DOHH2 (cell line): ENCODE measurements around the gene ATP11A.
"Not testable (repeated sequence)": the region's sequence is repeated elsewhere in the genome, so short reads cannot be mapped to it uniquely, and the experiment has no call there.

ENCODE experiments used
- H3F3A ChIP-seq: fragments of 200-600 bp; sonication (generic), shearing (Covaris generic); 2 replicates; pipeline ENCODE4 v1.6.0; 2016; ENCODE audit warnings: antibody characterized with exemption, mild to moderate bottlenecking; ENCODE audit not compliant: control insufficient read depth, insufficient read depth
- H3K27ac ChIP-seq: fragments of 200-600 bp; sonication (generic); 2 replicates; pipeline ENCODE4 v1.5.1; 2014; ENCODE audit warnings: low read depth, mild to moderate bottlenecking, low read length, moderate library complexity
- H3K27me3 ChIP-seq: fragments of 200-600 bp; sonication (generic); 2 replicates; pipeline ENCODE4 v1.6.1; 2014; ENCODE audit warnings: mild to moderate bottlenecking, low read length, mixed read lengths; ENCODE audit not compliant: control insufficient read depth
- H3K36me3 ChIP-seq: fragments of 200-600 bp; sonication (generic); 2 replicates; pipeline ENCODE4 v1.6.1; 2014; ENCODE audit warnings: mild to moderate bottlenecking, low read length, moderate library complexity, mixed read lengths; ENCODE audit not compliant: control insufficient read depth
- H3K4me1 ChIP-seq: fragments of 200-600 bp; sonication (generic); 2 replicates; pipeline ENCODE4 v1.6.1; 2014; ENCODE audit warnings: mild to moderate bottlenecking, low read length, mixed read lengths; ENCODE audit not compliant: control insufficient read depth
- H3K4me2 ChIP-seq: fragments of 200-600 bp; sonication (generic); 2 replicates; pipeline ENCODE4 v1.6.0; 2014; ENCODE audit warnings: mild to moderate bottlenecking, low read length, moderate library complexity
- H3K4me3 ChIP-seq: fragments of 200-600 bp; sonication (generic); 2 replicates; pipeline ENCODE4 v1.5.1; 2014; ENCODE audit warnings: mild to moderate bottlenecking, low read length, mixed read lengths
- H3K79me2 ChIP-seq: fragments of 200-600 bp; sonication (generic); 2 replicates; pipeline ENCODE4 v1.6.1; 2014; ENCODE audit warnings: mild to moderate bottlenecking, low read length, mixed read lengths; ENCODE audit not compliant: control insufficient read depth
- H3K9me2 ChIP-seq: fragments of 200-600 bp; sonication (generic); replicated peaks from 2 replicates; pipeline ENCODE4 v1.6.1; 2014; ENCODE audit warnings: mild to moderate bottlenecking, low read length, mixed read lengths; ENCODE audit not compliant: control insufficient read depth
- H3K9me3 ChIP-seq: fragments of 200-600 bp; sonication (generic); 2 replicates; pipeline ENCODE4 v1.6.1; 2014; ENCODE audit warnings: antibody characterized with exemption, low read length, mixed read lengths; ENCODE audit not compliant: control insufficient read depth, insufficient read depth
- H4K20me1 ChIP-seq: fragments of 200-600 bp; sonication (generic); 2 replicates; pipeline ENCODE4 v1.6.0; 2014; ENCODE audit warnings: low read depth, mild to moderate bottlenecking, antibody characterized with exemption, low read length, moderate library complexity; ENCODE audit not compliant: control insufficient read depth, insufficient read depth
- EZH2phosphoT487 ChIP-seq: fragments of 200-600 bp; sonication (generic); IDR thresholded peaks from 2 replicates; pipeline ENCODE4 v1.6.1; 2017; ENCODE audit warnings: borderline replicate concordance, mild to moderate bottlenecking, antibody characterized with exemption, low read length, moderate library complexity, mixed read lengths
- TF ChIP-seq, protein P1 (sequence below): fragments of 200-600 bp; sonication (generic); IDR thresholded peaks from one replicate; pipeline ENCODE4 v1.5.1; 2014; ENCODE audit warnings: antibody characterized with exemption, mild to moderate bottlenecking, low read depth, low read length; ENCODE audit not compliant: poor library complexity, severe bottlenecking

The ATP11A gene

DNA sequence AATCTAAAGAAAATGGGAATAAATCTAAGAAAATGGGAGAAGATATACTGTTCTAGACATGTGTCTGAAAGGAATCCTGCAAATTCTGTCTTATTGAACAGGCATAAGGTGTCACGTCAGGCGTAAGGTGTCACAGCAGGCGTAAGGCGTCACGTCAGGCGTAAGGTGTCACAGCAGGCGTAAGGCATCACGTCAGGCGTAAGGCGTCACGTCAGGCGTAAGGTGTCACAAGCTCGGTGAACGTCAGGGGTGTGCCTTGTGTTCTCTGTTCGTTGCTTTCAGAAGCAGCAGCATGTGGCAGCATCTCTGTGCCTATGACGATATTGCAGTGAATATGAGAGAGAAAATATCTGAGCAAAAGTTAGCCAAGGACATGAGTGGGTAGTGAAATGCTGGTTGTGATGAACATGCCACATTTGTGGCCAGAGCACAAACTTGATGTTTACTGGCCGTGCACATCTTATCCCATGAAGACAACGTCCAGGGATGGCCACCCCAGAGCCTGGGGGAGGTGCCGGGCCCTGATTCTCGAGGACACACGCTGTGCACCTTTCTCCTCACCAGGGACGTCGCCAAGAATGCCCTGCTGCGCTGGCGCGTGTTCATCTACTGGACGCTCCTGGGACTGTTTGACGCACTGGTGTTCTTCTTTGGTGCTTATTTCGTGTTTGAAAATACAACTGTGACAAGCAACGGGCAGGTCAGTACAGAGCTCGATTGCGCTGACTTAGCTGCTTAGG is 172.2 kb downstream of the ATP11A start:
- no peak for TF ChIP-seq EZH2phosphoT487
- TF ChIP-seq, protein P1, sequence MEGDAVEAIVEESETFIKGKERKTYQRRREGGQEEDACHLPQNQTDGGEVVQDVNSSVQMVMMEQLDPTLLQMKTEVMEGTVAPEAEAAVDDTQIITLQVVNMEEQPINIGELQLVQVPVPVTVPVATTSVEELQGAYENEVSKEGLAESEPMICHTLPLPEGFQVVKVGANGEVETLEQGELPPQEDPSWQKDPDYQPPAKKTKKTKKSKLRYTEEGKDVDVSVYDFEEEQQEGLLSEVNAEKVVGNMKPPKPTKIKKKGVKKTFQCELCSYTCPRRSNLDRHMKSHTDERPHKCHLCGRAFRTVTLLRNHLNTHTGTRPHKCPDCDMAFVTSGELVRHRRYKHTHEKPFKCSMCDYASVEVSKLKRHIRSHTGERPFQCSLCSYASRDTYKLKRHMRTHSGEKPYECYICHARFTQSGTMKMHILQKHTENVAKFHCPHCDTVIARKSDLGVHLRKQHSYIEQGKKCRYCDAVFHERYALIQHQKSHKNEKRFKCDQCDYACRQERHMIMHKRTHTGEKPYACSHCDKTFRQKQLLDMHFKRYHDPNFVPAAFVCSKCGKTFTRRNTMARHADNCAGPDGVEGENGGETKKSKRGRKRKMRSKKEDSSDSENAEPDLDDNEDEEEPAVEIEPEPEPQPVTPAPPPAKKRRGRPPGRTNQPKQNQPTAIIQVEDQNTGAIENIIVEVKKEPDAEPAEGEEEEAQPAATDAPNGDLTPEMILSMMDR = no peak
- Histone ChIP-seq H3K9me2 (no peaks in the 10 kb centered on the region), H3K27me3 (no peaks in the 10 kb centered on the region), H3K27ac (no peak overlapping the region), H3F3A (no peaks in the 10 kb centered on the region), H3K79me2 (no peaks in the 10 kb centered on the region), H3K4me1 (peaks cover 13% of the 10 kb centered on the region), H4K20me1 (no peaks in the 10 kb centered on the region), H3K36me3 (peaks cover 29% of the 10 kb centered on the region), H3K9me3 (no peaks in the 10 kb centered on the region), H3K4me3 (no peak overlapping the region), H3K4me2 (no peak overlapping the region)

DNA sequence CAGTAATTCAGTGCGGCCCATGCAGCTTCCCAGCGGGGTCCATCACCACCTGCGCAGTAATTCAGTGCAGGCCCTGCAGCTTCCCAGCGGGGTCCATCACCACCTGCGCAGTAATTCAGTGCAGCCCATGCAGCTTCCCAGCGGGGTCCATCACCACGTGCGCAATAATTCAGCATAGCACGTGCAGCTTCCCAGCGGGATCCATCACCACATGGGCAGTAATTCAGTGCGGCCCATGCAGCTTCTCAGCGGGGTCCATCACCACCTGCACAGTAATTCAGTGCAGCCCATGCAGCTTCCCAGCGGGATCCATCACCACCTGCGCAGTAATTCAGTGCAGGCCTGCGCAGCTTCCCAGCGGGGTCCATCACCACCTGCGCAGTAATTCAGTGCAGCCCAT is 173.5 kb downstream of the ATP11A start:
- H4K20me1 ChIP-seq, H3K4me2 ChIP-seq, H3K9me3 ChIP-seq, H3F3A ChIP-seq, H3K79me2 ChIP-seq, H3K4me3 ChIP-seq, H3K9me2 ChIP-seq, H3K27me3 ChIP-seq, H3K27ac ChIP-seq: not testable (repeated sequence)
- peaks cover 13% of the 10 kb centered on the region for H3K4me1 ChIP-seq
- H3K36me3 ChIP-seq = peaks cover 21% of the 10 kb centered on the region

DNA sequence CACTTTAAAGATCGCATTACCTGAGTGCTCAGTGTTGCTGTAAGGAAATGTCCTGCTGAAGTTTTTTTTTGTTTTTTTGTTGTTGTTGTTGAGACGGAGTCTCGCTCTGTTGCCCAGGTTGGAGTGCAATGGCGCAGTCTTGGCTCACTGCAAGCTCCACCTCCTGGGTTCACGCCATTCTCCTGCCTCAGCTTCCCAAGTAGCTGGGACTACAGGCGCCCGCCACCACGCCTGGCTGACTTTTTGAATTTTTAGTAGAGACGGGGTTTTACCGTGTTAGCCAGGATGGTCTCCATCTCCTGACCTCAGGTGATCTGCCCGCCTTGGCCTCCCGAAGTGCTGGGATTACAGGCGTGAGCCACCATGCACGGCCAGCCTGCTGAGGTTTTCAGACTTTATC is 175.6 kb downstream of the ATP11A start:
- H3K27me3 ChIP-seq, H3K9me3 ChIP-seq, H3K27ac ChIP-seq, H3F3A ChIP-seq, H3K4me1 ChIP-seq, H3K4me3 ChIP-seq, H4K20me1 ChIP-seq, H3K4me2 ChIP-seq, H3K79me2 ChIP-seq, H3K9me2 ChIP-seq: not testable (repeated sequence)
- peaks cover 11% of the 10 kb centered on the region for H3K36me3 ChIP-seq

DNA sequence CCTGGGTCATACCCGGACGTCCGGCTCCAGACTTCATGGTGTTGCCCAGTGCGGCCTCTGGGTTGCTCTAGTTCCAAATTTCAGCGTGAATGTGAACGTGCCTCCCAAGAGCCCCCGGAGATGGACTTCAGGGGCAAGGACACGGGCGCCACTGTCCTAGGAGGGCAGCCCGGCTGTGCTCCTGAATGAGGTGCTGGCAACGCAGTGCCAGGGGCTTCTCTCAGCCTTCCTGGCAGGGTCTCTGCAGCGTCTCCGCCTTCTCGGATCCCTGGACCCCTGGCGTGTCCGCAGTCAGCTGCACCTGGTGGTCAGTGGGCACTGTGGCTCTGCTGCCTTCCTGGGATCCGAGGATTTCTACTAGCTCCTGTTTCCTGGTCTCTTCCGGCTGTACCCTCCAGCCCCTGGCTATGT is 177.5 kb downstream of the ATP11A start:
- Histone ChIP-seq H4K20me1 (no peaks in the 10 kb centered on the region), H3F3A (no peaks in the 10 kb centered on the region), H3K4me3 (no peak overlapping the region), H3K27me3 (no peaks in the 10 kb centered on the region), H3K9me3 (no peaks in the 10 kb centered on the region), H3K27ac (no peak overlapping the region), H3K9me2 (no peaks in the 10 kb centered on the region), H3K79me2 (no peaks in the 10 kb centered on the region), H3K4me1 (peaks cover 7% of the 10 kb centered on the region), H3K36me3 (no peaks in the 10 kb centered on the region; the same call in 1 of the 2 replicates), H3K4me2 (no peak overlapping the region)
- TF ChIP-seq, protein P1 = no peak
- TF ChIP-seq EZH2phosphoT487 = no peak
